ENCODE measurements around the gene SPAG5. TPM values are rescaled to one million over a fixed set of nuclear protein-coding genes. Genes with fewer than 3 reads are reported as not detected.

SPAG5 gene
- total RNA-seq, 1 donor from 2014 or later: 10.6 TPM

GRCh38 chr17:28544402-28545140 lies 54.3 kb downstream of the SPAG5 start:
- no peak for DNase-seq

- DNase-seq: no peak
These were observed 57.4 kb downstream of the SPAG5 start for GRCh38 chr17:28541439-28541838.

- no peak for DNase-seq
These were observed 58.6 kb downstream of the SPAG5 start for GRCh38 chr17:28540231-28540630.

GRCh38 chr17:28538296-28538895 lies 60.4 kb downstream of the SPAG5 start:
- no peak for DNase-seq

GRCh38 chr17:28537219-28537610 lies 61.6 kb downstream of the SPAG5 start:
- no peak for DNase-seq

- no peak for DNase-seq
These were observed 62.1 kb downstream of the SPAG5 start for GRCh38 chr17:28536532-28537218.

- DNase-seq: no peak
These were observed 64.0 kb downstream of the SPAG5 start for GRCh38 chr17:28534740-28535375.

- no peak for DNase-seq
These were observed 65.6 kb downstream of the SPAG5 start for GRCh38 chr17:28533091-28533807.

GRCh38 chr17:28532050-28532960 lies 66.5 kb downstream of the SPAG5 start:
- DNase-seq: no peak

GRCh38 chr17:28530926-28531325 lies 67.9 kb downstream of the SPAG5 start:
- no peak for DNase-seq

- DNase-seq: no peak
These were observed 68.6 kb downstream of the SPAG5 start for GRCh38 chr17:28530250-28530649.

- no peak for DNase-seq
These were observed 69.8 kb downstream of the SPAG5 start for GRCh38 chr17:28529013-28529400.

GRCh38 chr17:28528327-28529012 lies 70.4 kb downstream of the SPAG5 start:
- no peak for DNase-seq

- no peak for DNase-seq
These were observed 71.0 kb downstream of the SPAG5 start for GRCh38 chr17:28527859-28528258.

Other genes with a start within 250 kb of the SPAG5 start
- 69.4 and 92.4 TPM in 2 replicates for gene POLDIP2, start 241.5 kb downstream of the SPAG5 start, total RNA-seq
- gene SEBOX, start 233.8 kb downstream of the SPAG5 start, total RNA-seq: not detected in 2 replicates
- gene VTN, start 228.7 kb downstream of the SPAG5 start, total RNA-seq: 0.14 and 0.34 TPM in 2 replicates
- 4.2 and 5.1 TPM in 2 replicates for gene SARM1, start 227.3 kb downstream of the SPAG5 start, total RNA-seq
- gene SLC46A1, start 192.8 kb downstream of the SPAG5 start, total RNA-seq: 1.9 and 2.9 TPM in 2 replicates
- not detected in 2 replicates for gene SLC13A2, start 125.4 kb downstream of the SPAG5 start, total RNA-seq
- gene FOXN1, start 92.7 kb downstream of the SPAG5 start, total RNA-seq: not detected in 2 replicates
- 31.9 and 32.0 TPM in 2 replicates for gene UNC119, start 46.4 kb downstream of the SPAG5 start, total RNA-seq
- 65.9 and 86.0 TPM in 2 replicates for gene PIGS, start 27.5 kb downstream of the SPAG5 start, total RNA-seq
- gene ALDOC, start 22.1 kb downstream of the SPAG5 start, total RNA-seq: 23.5 and 29.9 TPM in 2 replicates
- gene RSKR, start 15.2 kb upstream of the SPAG5 start, total RNA-seq: 4.7 and 8.3 TPM in 2 replicates
- gene BLTP2, start 46.1 kb upstream of the SPAG5 start, total RNA-seq: 163 and 213 TPM in 2 replicates
- gene SDF2, start 62.9 kb upstream of the SPAG5 start, total RNA-seq: 48.9 and 79.5 TPM in 2 replicates
- gene SUPT6H, start 63.2 kb upstream of the SPAG5 start, total RNA-seq: 42.2 and 75.9 TPM in 2 replicates
- gene PROCA1, start 112.9 kb upstream of the SPAG5 start, total RNA-seq: 0.51 and 0.56 TPM in 2 replicates
- 25.6 and 36.9 TPM in 2 replicates for gene RAB34, start 118.8 kb upstream of the SPAG5 start, total RNA-seq
- gene RPL23A, start 121.0 kb upstream of the SPAG5 start, total RNA-seq: 777 and 912 TPM in 2 replicates
- 0.85 and 0.93 TPM in 2 replicates for gene TLCD1, start 127.2 kb upstream of the SPAG5 start, total RNA-seq
- 2.9 and 3.9 TPM in 2 replicates for gene NEK8, start 129.8 kb upstream of the SPAG5 start, total RNA-seq
- gene TRAF4, start 145.0 kb upstream of the SPAG5 start, total RNA-seq: 32.1 and 37.4 TPM in 2 replicates
- gene FAM222B, start 243.8 kb upstream of the SPAG5 start, total RNA-seq: 9.5 and 14.6 TPM in 2 replicates

All from dermis blood vessel endothelial cell (primary cell).